HG02852 (cell line): ENCODE measurements around the gene SMPD3.

Experiments used
- ATAC-seq: cut with Tn5 transposase; IDR thresholded peaks from one replicate; pipeline ENCODE4 v1.9.1; 2021; ENCODE audit warnings: mild to moderate bottlenecking, moderate library complexity; ENCODE audit not compliant: unreplicated experiment

Gene SMPD3

GRCh38 chr16:68359398-68360191, 88.7 kb downstream of the SMPD3 start:
- ATAC-seq = no peak

DNA sequence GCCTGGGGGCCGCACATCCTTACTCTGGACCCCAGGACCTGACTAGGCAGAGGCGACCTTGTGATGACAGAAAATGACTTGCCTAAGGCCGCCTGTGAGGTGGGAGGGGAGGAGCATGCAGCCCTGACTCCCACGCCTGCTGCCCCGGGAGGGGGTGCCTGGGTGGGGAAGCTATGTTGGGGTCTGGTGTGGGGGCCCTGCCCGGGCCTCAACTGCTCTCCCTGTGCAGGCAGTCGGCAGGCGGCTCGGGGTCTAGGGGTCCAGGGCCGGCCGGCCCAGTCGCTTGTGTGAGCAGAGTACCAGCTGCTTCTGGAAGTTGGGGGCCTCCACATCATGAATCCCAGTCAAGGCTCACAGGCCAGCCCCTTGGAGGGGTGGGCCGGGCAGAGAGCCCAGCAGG, 89.4 kb downstream of the SMPD3 start:
- ATAC-seq = no peak

GRCh38 chr16:68357923-68358322, 90.4 kb downstream of the SMPD3 start:
- ATAC-seq = no peak

DNA sequence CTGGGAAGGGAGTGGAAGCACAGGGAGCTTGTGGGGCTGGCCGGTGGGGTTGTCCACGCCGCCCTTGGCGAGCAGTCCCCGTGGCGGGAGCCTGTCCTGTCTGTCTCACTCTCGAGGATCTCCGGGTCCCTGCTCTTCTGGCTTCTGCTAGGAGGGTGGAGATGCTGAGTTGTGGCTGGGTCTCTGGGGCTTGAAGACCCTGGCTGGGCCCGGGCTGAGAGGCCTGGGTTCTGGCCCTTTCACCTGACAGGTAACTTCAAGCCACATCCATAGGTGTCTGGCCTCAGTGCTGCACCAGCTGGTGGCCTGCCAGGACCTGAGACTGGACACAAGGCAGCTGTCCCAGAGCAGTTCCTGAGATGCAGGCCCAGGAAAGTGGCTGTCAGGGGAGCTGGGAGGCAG, 90.8 kb downstream of the SMPD3 start:
- no peak for ATAC-seq

DNA sequence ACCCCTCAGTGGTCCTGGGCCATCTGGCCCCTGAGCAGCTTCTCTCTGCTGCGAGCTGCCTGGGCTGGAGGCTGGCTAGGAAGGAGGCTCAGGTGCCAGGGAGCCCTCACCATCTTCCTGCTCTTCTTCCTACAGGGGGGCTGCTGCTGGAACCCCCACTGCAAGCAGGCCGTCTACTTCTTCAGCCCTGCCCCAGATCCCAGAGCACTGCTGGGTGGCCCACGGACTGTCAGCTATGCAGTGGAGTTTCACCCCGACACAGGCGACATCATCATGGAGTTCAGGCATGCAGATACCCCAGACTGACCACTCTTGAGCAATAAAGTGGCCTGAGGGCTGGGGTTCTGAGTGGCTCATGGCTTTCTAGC, 91.4 kb downstream of the SMPD3 start:
- no peak for ATAC-seq

GRCh38 chr16:68356249-68356918, 91.9 kb downstream of the SMPD3 start:
- peak; percentile 84 for ATAC-seq

GRCh38 chr16:68355447-68356248, 92.7 kb downstream of the SMPD3 start:
- no peak for ATAC-seq

- ATAC-seq = no peak
Measured at GRCh38 chr16:68354816-68355215, 93.5 kb downstream of the SMPD3 start.

- ATAC-seq = no peak
Measured at GRCh38 chr16:68353366-68353765, 94.9 kb downstream of the SMPD3 start.

DNA sequence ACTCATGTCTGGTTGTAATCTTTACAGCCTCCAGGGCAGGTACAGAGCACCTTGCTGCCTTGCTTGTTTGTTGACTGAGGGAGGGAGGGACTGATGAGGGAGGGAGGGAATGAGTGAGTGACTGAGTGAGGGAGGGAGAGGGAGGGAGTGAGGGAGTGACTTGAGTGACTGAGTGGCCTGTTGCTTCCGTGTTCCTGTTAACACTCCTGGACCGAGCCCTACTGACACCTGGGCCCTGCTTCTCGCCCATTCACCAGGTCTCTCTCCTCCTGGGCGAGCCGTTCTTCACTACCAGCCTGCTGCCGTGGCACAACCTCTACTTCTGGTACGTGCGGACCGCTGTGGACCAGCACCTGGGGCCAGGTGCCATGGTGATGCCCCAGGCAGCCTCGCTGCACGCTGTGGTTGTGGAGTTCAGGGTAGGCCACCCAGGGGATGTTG, 96.3 kb downstream of the SMPD3 start:
- ATAC-seq = no peak

GRCh38 chr16:68351463-68351862, 96.8 kb downstream of the SMPD3 start:
- ATAC-seq = no peak

DNA sequence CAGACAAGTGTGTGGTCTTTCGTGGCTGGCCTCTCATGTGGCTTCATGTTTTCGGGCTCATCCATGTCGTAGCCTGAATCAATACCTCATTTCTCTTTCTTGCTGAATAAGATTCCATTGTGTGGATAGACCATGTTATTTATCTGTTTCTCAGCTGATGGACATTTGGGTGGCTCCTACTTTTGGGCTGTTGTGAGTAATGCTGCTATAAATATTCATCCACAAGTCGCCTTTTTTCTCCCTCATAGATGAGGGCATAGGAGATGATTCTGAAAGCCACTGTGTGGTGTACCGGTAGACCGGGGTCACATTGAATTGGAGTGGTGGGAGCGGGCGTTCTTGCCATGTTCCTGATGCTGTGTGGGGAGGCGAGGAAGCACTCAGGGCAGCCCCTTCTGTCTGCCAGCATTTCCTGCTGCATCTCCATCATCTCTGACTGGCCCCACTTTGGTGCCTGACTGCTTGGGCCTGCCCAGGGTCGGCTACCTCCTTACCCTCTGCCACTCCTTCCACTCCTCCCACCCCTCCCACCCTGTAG, 97.4 kb downstream of the SMPD3 start:
- ATAC-seq = no peak

DNA sequence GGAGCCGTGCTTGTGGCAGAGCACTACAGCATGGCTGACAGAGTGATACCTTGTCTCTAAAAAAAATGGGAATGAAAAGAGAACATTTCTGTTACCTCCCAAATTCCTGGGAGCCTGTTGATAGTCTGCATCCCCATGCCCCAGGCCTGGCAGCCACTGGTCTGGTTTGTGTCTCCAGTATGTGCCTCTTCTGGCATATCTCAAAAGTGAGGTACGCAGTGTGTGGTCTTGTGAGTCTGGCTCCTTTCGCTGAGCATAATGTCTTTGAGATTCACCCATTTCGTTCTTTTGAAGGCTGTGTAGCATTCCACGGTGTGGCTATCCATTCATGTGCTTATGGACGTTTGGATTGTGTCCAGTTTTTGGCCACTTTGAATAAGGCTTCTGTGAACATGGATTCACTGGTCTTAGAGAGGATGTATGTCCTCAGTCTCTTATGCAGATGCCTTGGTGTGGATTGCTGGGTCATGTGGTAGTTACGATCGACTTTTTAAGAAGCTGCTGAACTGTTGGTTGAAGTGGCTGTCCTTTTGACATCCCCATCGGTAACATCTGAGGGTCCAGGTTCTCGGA, 98.4 kb downstream of the SMPD3 start:
- ATAC-seq = no peak

GRCh38 chr16:68348639-68349445, 99.5 kb downstream of the SMPD3 start:
- no peak for ATAC-seq

DNA sequence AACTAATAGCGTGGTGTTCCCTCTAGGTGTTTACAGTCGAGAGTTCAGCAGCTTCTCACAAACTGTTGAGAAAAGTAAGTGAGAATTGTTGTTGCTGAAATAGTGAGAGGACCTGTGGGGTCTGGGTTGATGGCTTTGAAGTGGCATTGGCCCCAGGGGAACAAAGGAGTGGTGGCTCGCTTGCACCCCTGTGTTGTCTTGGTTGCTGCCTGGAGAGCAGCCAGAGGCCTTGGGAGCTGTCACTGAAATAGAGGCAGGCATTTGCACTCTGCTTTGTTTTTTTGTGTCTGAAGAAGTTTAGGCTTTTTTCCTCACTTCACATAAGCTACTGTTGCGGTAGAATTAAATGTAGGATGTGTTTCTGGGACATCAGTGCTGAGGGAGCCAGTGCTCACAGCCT, 100.7 kb downstream of the SMPD3 start:
- no peak for ATAC-seq

DNA sequence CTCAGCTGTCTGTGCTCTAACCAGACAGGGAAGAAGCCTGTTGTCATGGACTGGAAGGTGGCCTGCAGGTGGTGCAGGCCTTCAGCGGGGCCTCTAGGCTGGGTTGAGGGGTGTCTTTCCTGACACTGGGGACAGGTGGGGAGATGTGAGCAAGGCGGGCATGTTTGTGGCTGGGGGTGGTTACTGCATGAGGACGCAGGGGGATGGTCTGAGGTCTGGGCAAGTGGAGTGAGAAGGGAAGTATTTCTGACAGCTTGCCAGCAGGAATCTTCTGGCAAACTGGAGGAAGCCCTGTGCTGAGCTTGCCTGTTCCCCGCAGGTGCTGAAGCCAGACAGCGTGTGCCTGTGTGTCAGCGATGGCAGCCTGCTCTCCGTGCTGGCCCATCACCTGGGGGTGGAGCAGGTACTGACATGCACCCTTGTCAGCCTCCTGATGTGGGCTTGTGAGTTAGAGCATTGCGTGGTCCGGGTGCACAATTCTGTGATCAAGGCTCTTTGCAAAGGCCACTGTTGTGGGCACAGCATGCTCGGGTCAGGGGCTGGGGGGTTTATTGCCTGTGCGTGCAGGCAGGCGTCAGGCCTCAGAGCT, 101.3 kb downstream of the SMPD3 start:
- no peak for ATAC-seq

DNA sequence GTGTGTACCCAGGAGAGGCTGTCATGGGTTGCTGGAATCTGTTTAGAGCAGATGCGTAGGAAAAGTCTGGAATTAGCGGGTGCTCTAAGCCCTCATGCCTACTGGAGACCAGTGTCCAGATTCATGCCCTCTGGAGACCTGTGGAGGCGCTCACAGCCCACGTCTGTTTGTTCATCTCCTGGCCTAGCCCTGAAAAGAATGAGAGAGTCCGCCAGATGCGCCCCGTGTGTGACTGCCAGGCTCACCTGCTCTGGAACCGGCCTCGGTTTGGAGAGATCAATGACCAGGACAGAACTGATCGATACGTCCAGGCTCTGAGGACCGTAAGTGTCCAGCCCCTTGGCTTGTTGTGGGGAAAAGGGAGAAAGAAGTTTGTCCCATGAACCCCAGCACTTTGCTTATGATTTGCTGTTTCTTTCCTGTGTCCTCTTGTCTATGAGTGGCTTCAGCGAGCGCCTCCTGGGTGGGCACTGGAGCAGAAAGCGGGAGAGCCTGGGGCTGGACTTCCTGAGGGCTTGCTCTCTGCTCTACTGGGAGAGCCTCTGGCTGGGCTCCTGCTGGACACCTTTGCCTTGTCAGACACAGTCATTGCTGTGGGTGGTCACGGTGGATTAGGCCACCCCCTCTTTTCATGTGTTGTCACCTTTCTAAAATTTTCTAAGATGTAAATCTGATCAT, 102.2 kb downstream of the SMPD3 start:
- ATAC-seq = no peak

- no peak for ATAC-seq
Measured at GRCh38 chr16:68345351-68345810, 102.9 kb downstream of the SMPD3 start.

DNA sequence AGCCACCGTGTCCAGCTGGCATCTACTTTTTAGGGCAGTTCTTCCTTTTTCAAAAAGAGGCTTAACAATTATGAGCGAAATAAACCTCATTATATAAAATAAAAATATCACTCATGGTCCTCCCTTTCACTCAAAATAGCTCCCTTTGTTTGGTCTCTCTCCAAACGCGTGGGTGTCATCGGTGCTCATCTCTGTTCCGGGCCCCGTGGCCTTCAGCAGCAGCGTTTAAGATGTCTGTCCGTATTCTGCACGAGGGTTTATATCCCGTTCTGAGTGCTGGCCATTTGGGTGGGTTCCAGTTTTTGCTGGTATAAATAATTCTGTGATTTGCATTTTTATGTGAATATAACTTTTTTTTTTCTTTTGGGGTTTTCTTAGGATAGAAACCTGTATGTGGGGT, 104.1 kb downstream of the SMPD3 start:
- ATAC-seq = no peak
